NCI-H2196 (cell line): ENCODE results near the gene ARF1.

ENCODE experiments used
- DNase-seq: peaks from one replicate; lab custom pipeline; 2025; ENCODE audit not compliant: unreplicated experiment; lab: John Stamatoyannopoulos, UW

ARF1 gene

GRCh38 chr1:228070173-228070572 is 12.3 kb upstream of the ARF1 start:
- no peak for DNase-seq

GRCh38 chr1:228070851-228071250 is 11.7 kb upstream of the ARF1 start:
- DNase-seq: no peak

GRCh38 chr1:228071839-228072657 is 10.5 kb upstream of the ARF1 start:
- DNase-seq: no peak

GRCh38 chr1:228072658-228073043 is 9.9 kb upstream of the ARF1 start:
- no peak for DNase-seq

GRCh38 chr1:228073061-228073856 is 9.2 kb upstream of the ARF1 start:
- DNase-seq: no peak

GRCh38 chr1:228073857-228074545 is 8.5 kb upstream of the ARF1 start:
- no peak for DNase-seq

- DNase-seq: no peak
These were observed 7.4 kb upstream of the ARF1 start for GRCh38 chr1:228074954-228075730.

GRCh38 chr1:228075801-228076271 is 6.7 kb upstream of the ARF1 start:
- no peak for DNase-seq

GRCh38 chr1:228076796-228077430 is 5.6 kb upstream of the ARF1 start:
- no peak for DNase-seq

- DNase-seq: no peak
These were observed 4.8 kb upstream of the ARF1 start for GRCh38 chr1:228077565-228078330.

- no peak for DNase-seq
These were observed 3.5 kb upstream of the ARF1 start for GRCh38 chr1:228079013-228079412.

GRCh38 chr1:228079601-228080263 is 2.8 kb upstream of the ARF1 start:
- no peak for DNase-seq

GRCh38 chr1:228081144-228081543 is 1.4 kb upstream of the ARF1 start:
- DNase-seq: no peak

- no peak for DNase-seq
These were observed 812 bp upstream of the ARF1 start for GRCh38 chr1:228081578-228082213.

- DNase-seq: no peak
These were observed 686 bp downstream of the ARF1 start for GRCh38 chr1:228082918-228083870.

GRCh38 chr1:228083871-228084278 is 1.4 kb downstream of the ARF1 start:
- no peak for DNase-seq

- DNase-seq: no peak
These were observed 1.8 kb downstream of the ARF1 start for GRCh38 chr1:228084325-228084724.
